GM12878 (cell line): ENCODE measurements around the gene EGFR. TPM values are rescaled to one million over a fixed set of nuclear protein-coding genes. Genes with fewer than 3 reads are reported as not detected.

Experiments
- ATAC-seq: fragments of 200-7000 bp; cut with Tn5 transposase; 3 replicates; pipeline ENCODE4 v1.9.1; 2020; ENCODE audit warnings: mild to moderate bottlenecking, moderate library complexity
- BruUV-seq: library from RNA; stranded (reverse); fragments of 400-500 nt; replicated peaks from 2 replicates; lab custom pipeline; 2021; lab: Mats Ljungman, UMichigan
- CTCF ChIA-PET: fragments of 300-600 bp; sonication (Branson Sonifier 250); formaldehyde crosslinking; extraction: SDS; loops from one replicate; lab custom pipeline; 2021; ENCODE audit warnings: inconsistent platforms; lab: Yijun Ruan, JAX
- POLR2A ChIA-PET: fragments of 350-600 bp; formaldehyde crosslinking; extraction: SDS; loops from one replicate; lab custom pipeline; 2021; ENCODE audit warnings: inconsistent platforms; lab: Charles Lee
- RAD21 ChIA-PET: fragments of 300-600 bp; sonication (Branson Sonifier 250); formaldehyde crosslinking; loops from one replicate; lab custom pipeline; 2023; ENCODE audit warnings: antibody characterized with exemption; ENCODE audit not compliant: unreplicated experiment; lab: Charles Lee
- SMC1A ChIA-PET: fragments of 300-600 bp; sonication (Branson Sonifier 250); formaldehyde crosslinking; loops from one replicate; lab custom pipeline; 2023; ENCODE audit not compliant: unreplicated experiment, uncharacterized antibody; lab: Charles Lee
- DNase-seq: peaks from one replicate; pipeline ENCODE4 v3.0.0-alpha.2; 2011; ENCODE audit warnings: low read depth, low spot score
- FAIRE-seq: peaks from 3 replicates; lab custom pipeline; 2011; peaks lifted over from hg19 to GRCh38; lab: Jason Lieb, UNC
- H2AFZ ChIP-seq: 2 replicates; pipeline ENCODE4 v1.6.0; 2011; ENCODE audit warnings: low read depth, low read length, control low read depth; ENCODE audit not compliant: control insufficient read depth
- H3K27ac ChIP-seq: 2 replicates; pipeline ENCODE4 v1.5.1; 2011; ENCODE audit warnings: control low read depth; ENCODE audit not compliant: control insufficient read depth, insufficient read depth
- H3K27me3 ChIP-seq, 2 experiments: replicated peaks in 1 of 2; 2 replicates each; pipeline versions ENCODE4 v1.6.0 to v1.6.1; 2011; ENCODE audit warnings: low read length in 1 of 2; ENCODE audit not compliant: control insufficient read depth in 2 of 2, insufficient read depth in 2 of 2
- H3K36me3 ChIP-seq, 2 experiments: 2 replicates each; pipeline ENCODE4 v1.5.1; 2011; ENCODE audit warnings: low read length in 1 of 2; ENCODE audit not compliant: control insufficient read depth in 2 of 2, insufficient read depth in 2 of 2
- H3K4me1 ChIP-seq: 2 replicates; pipeline ENCODE4 v1.6.1; 2011; ENCODE audit warnings: mild to moderate bottlenecking, low read length, moderate library complexity, mixed read lengths; ENCODE audit not compliant: control insufficient read depth, insufficient read depth
- H3K4me2 ChIP-seq: 2 replicates; pipeline ENCODE4 v1.6.0; 2011; ENCODE audit warnings: control low read depth; ENCODE audit not compliant: control insufficient read depth, insufficient read depth
- H3K4me3 ChIP-seq: fragments of 200-600 bp; sonication (generic); 2 replicates; pipeline ENCODE4 v1.5.1; 2016
- H3K79me2 ChIP-seq: 2 replicates; pipeline ENCODE4 v1.6.0; 2011; ENCODE audit warnings: low read length; ENCODE audit not compliant: control insufficient read depth, insufficient read depth
- H3K9ac ChIP-seq: 2 replicates; pipeline ENCODE4 v1.8.0; 2011; ENCODE audit warnings: low read length, control low read depth, mixed read lengths; ENCODE audit not compliant: control insufficient read depth, insufficient read depth
- H3K9me3 ChIP-seq: replicated peaks from 3 replicates; pipeline ENCODE4 v1.5.1; 2011; ENCODE audit warnings: mild to moderate bottlenecking, low read length; ENCODE audit not compliant: control insufficient read depth, insufficient read depth
- H4K20me1 ChIP-seq: 2 replicates; pipeline ENCODE4 v1.6.0; 2011; ENCODE audit not compliant: control insufficient read depth, insufficient read depth
- BMI1 ChIP-seq: fragments of 450-650 bp; IDR thresholded peaks from 2 replicates; pipeline ENCODE4 v1.6.1; 2016; ENCODE audit warnings: mild to moderate bottlenecking, moderate library complexity, borderline replicate concordance
- CBX3 ChIP-seq: fragments of 200-600 bp; sonication (generic); IDR thresholded peaks from 2 replicates; pipeline ENCODE4 v1.6.1; 2016; ENCODE audit warnings: low read depth, borderline replicate concordance
- E2F8 ChIP-seq: fragments of 450-650 bp; IDR thresholded peaks from 2 replicates; pipeline ENCODE4 v1.6.1; 2018; ENCODE audit warnings: mild to moderate bottlenecking, low read depth, moderate library complexity; ENCODE audit not compliant: partially characterized antibody
- EP300 ChIP-seq, 2 experiments: fragments of 150-350 bp in 1 of 2; IDR thresholded peaks; 2 replicates each; pipeline ENCODE4 v1.6.1; 2011 to 2012; ENCODE audit warnings: low read depth in 2 of 2, low read length in 2 of 2, borderline replicate concordance in 1 of 2, improper control_type of control experiment in 1 of 2, inconsistent platforms in 1 of 2; ENCODE audit not compliant: control insufficient read depth in 1 of 2
- IRF4 ChIP-seq: IDR thresholded peaks from 2 replicates; pipeline ENCODE4 v1.6.1; 2011; ENCODE audit warnings: low read depth, low read length
- MTA2 ChIP-seq: fragments of 450-650 bp; IDR thresholded peaks from 2 replicates; pipeline ENCODE4 v1.6.1; 2016; ENCODE audit warnings: low read depth, mild to moderate bottlenecking, moderate library complexity
- PAX5 ChIP-seq: IDR thresholded peaks from 2 replicates; pipeline ENCODE4 v1.6.1; 2011; ENCODE audit warnings: low read depth, low read length, borderline replicate concordance
- RB1 ChIP-seq: fragments of 450-650 bp; formaldehyde crosslinking; IDR thresholded peaks from 2 replicates; pipeline ENCODE4 v1.6.1; 2017; ENCODE audit warnings: mild to moderate bottlenecking, borderline replicate concordance
- SREBF1 ChIP-seq: IDR thresholded peaks from 2 replicates; pipeline ENCODE4 v1.6.1; 2012; ENCODE audit warnings: mild to moderate bottlenecking, low read length
- STAT1 ChIP-seq: fragments of 450-650 bp; conservative IDR thresholded peaks from 2 replicates; pipeline ENCODE4 v1.6.1; 2014; ENCODE audit warnings: antibody characterized with exemption, mild to moderate bottlenecking
- SUZ12 ChIP-seq: fragments of 200-600 bp; sonication (generic); IDR thresholded peaks from one replicate; pipeline ENCODE4 v1.6.1; 2018; ENCODE audit warnings: antibody characterized with exemption, mild to moderate bottlenecking; ENCODE audit not compliant: unreplicated experiment
- ZBED1 ChIP-seq: IDR thresholded peaks from 2 replicates; pipeline ENCODE4 v1.6.1; 2016; ENCODE audit warnings: borderline replicate concordance
- WGBS: methylation state at CpG from one replicate; pipeline ENCODE4 v1.1.6; 2016; ENCODE audit warnings: low lambda C conversion rate; ENCODE audit not compliant: insufficient replicate concordance, insufficient coverage; ENCODE audit errors: missing lambda C conversion rate; 5-methylcytosine and 5-hydroxymethylcytosine counted together
- in situ Hi-C: fragments of 300-500 bp; cut with MboI; formaldehyde crosslinking; loops from 9 replicates; pipeline ENCODE4 v1.14.3; 2018; ENCODE audit warnings: mixed read lengths
- intact Hi-C: fragments of 100-400 bp; cut with micrococcal nuclease; formaldehyde crosslinking; loops from one replicate; pipeline ENCODE4 v1.14.2; 2022; ENCODE audit not compliant: unreplicated experiment
- polyA plus RNA-seq, 11 experiments: library from polyadenylated mRNA; depleted of rRNA in 4 of 11; unstranded in 6 of 11; stranded (reverse) in 5 of 11; fragments of >200 nt; fragmentation: Nextera tagmentation in 4 of 11; fragmentation: Illumina TruSeq in 1 of 11; extraction: Ambion mirVana in 4 of 11; extraction: Trizol in 1 of 11; gene quantifications; 1 replicate in 1 of 11; 2 replicates in 10 of 11; pipeline versions ENCODE4 v1.2.1 to v1.2.3, GENCODE V29; 2011 to 2016; ENCODE audit warnings: inconsistent platforms in 2 of 11, missing spikeins in 2 of 11, low read depth in 1 of 11
- total RNA-seq, 4 experiments: library from RNA; depleted of rRNA in 3 of 4; stranded (reverse); fragments of >200 nt in 3 of 4; fragmentation: Illumina TruSeq in 1 of 4; extraction: Trizol in 1 of 4; gene quantifications; 2 replicates each; pipeline versions ENCODE4 v1.2.1 to v1.2.3, GENCODE V29; 2013 to 2021
- TF ChIP-seq, protein P1 (sequence below): fragments of 450-650 bp; IDR thresholded peaks from 2 replicates; pipeline ENCODE4 v1.6.1; 2017; ENCODE audit warnings: mild to moderate bottlenecking, moderate library complexity
- TF ChIP-seq, protein P2 (sequence below): fragments of 450-650 bp; IDR thresholded peaks from 2 replicates; pipeline ENCODE4 v1.6.1; 2017; ENCODE audit warnings: low read depth, mild to moderate bottlenecking, moderate library complexity

The EGFR gene
- total and polyA plus RNA-seq, 10 of the 15 experiments (the other 5 are each of a cell fraction or from before 2014, with no cell fraction given), result 0.01 to 0.31 TPM; not detected in 8

- no peak overlapping the region for H3K9ac ChIP-seq
- no peak overlapping the region for H3K4me2 ChIP-seq
- ATAC-seq (no peak), DNase-seq (no peak), FAIRE-seq (no peak)
- no peaks in the 10 kb centered on the region for H3K79me2 ChIP-seq
- TF ChIP-seq, protein P1, sequence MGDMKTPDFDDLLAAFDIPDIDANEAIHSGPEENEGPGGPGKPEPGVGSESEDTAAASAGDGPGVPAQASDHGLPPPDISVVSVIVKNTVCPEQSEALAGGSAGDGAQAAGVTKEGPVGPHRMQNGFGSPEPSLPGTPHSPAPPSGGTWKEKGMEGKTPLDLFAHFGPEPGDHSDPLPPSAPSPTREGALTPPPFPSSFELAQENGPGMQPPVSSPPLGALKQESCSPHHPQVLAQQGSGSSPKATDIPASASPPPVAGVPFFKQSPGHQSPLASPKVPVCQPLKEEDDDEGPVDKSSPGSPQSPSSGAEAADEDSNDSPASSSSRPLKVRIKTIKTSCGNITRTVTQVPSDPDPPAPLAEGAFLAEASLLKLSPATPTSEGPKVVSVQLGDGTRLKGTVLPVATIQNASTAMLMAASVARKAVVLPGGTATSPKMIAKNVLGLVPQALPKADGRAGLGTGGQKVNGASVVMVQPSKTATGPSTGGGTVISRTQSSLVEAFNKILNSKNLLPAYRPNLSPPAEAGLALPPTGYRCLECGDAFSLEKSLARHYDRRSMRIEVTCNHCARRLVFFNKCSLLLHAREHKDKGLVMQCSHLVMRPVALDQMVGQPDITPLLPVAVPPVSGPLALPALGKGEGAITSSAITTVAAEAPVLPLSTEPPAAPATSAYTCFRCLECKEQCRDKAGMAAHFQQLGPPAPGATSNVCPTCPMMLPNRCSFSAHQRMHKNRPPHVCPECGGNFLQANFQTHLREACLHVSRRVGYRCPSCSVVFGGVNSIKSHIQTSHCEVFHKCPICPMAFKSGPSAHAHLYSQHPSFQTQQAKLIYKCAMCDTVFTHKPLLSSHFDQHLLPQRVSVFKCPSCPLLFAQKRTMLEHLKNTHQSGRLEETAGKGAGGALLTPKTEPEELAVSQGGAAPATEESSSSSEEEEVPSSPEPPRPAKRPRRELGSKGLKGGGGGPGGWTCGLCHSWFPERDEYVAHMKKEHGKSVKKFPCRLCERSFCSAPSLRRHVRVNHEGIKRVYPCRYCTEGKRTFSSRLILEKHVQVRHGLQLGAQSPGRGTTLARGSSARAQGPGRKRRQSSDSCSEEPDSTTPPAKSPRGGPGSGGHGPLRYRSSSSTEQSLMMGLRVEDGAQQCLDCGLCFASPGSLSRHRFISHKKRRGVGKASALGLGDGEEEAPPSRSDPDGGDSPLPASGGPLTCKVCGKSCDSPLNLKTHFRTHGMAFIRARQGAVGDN, result no peak
- TF ChIP-seq PAX5 (no peak), CBX3 (no peak), E2F8 (no peak), EP300 (IDR thresholded peaks at IDR 0.05; ENCODE audit: borderline replicate concordance in 1 of 2, control insufficient read depth in 1 of 2, low read depth in 2 of 2, low read length in 2 of 2) (no peak), IRF4 (no peak), MTA2 (no peak), SUZ12 (no peak), ZBED1 (no peak), STAT1 (no peak), SREBF1 (no peak), RB1 (no peak), BMI1 (no peak)
- TF ChIP-seq, protein P2, sequence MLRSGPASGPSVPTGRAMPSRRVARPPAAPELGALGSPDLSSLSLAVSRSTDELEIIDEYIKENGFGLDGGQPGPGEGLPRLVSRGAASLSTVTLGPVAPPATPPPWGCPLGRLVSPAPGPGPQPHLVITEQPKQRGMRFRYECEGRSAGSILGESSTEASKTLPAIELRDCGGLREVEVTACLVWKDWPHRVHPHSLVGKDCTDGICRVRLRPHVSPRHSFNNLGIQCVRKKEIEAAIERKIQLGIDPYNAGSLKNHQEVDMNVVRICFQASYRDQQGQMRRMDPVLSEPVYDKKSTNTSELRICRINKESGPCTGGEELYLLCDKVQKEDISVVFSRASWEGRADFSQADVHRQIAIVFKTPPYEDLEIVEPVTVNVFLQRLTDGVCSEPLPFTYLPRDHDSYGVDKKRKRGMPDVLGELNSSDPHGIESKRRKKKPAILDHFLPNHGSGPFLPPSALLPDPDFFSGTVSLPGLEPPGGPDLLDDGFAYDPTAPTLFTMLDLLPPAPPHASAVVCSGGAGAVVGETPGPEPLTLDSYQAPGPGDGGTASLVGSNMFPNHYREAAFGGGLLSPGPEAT, result no peak
- BruUV-seq, result no TSS peak
- POLR2A ChIA-PET, result no interaction called here
- no peaks in the 10 kb centered on the region for H3K9me3 ChIP-seq
- CTCF ChIA-PET, result no interaction called here
- no peaks in the 10 kb centered on the region; a peak in 1 of 4 replicates for H3K27me3 ChIP-seq
- intact Hi-C loops (no loop called here), in situ Hi-C loops (no loop called here)
- SMC1A ChIA-PET, result no interaction called here
- WGBS, result 38% methylated on average over 10 of the region's 10 CpGs
- RAD21 ChIA-PET, result no interaction called here
- H3K4me3 ChIP-seq, result no peak overlapping the region
- no peak overlapping the region for H3K27ac ChIP-seq
- H4K20me1 ChIP-seq, result no peaks in the 10 kb centered on the region
- no peak overlapping the region for H2AFZ ChIP-seq
- H3K4me1 ChIP-seq, result no peaks in the 10 kb centered on the region
- H3K36me3 ChIP-seq, result no peaks in the 10 kb centered on the region
These were observed 139.9 kb downstream of the EGFR start for GRCh38 chr7:55158541-55159382.
